ENCODE results near the gene LAPTM5.

DNA sequence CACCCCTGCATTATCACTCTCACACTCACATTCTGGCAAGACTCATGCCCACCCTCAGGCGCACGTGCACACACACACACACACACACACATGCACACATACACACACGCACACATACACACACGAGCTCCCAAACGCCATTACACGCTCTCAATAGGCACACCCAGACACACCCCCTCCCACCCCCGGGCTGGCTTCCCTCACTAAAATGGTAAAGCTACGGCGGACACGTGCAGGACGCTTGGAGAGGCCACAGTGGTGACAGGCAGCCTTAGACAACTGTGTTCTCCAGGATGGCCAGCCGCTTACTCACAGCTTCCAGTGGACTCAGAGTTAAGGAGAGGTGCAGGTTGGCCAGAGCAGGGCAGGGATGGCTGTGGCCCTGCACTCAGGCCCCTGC, 44.3 kb downstream of the LAPTM5 start:
- TF ChIP-seq, protein P1, sequence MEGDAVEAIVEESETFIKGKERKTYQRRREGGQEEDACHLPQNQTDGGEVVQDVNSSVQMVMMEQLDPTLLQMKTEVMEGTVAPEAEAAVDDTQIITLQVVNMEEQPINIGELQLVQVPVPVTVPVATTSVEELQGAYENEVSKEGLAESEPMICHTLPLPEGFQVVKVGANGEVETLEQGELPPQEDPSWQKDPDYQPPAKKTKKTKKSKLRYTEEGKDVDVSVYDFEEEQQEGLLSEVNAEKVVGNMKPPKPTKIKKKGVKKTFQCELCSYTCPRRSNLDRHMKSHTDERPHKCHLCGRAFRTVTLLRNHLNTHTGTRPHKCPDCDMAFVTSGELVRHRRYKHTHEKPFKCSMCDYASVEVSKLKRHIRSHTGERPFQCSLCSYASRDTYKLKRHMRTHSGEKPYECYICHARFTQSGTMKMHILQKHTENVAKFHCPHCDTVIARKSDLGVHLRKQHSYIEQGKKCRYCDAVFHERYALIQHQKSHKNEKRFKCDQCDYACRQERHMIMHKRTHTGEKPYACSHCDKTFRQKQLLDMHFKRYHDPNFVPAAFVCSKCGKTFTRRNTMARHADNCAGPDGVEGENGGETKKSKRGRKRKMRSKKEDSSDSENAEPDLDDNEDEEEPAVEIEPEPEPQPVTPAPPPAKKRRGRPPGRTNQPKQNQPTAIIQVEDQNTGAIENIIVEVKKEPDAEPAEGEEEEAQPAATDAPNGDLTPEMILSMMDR (IDR thresholded peaks at IDR 0.05) = no peak
- TF ChIP-seq POLR2A (IDR thresholded peaks at IDR 0.05) = no peak

All from prostate gland (tissue), 2 donors.